IPS-15b (cell line): ENCODE results near the gene ARAP1.

Source experiments
- H3K27me3 ChIP-seq: one replicate; pipeline ENCODE4 v1.6.1; 2013; ENCODE audit warnings: low read length; ENCODE audit not compliant: control insufficient read depth, insufficient read depth
- H3K36me3 ChIP-seq: one replicate; pipeline ENCODE4 v1.6.1; 2013; ENCODE audit warnings: low read length; ENCODE audit not compliant: control insufficient read depth, insufficient read depth
- H3K4me1 ChIP-seq: one replicate; pipeline ENCODE4 v1.6.1; 2013; ENCODE audit warnings: mild to moderate bottlenecking, low read length; ENCODE audit not compliant: control insufficient read depth, insufficient read depth
- H3K4me3 ChIP-seq: one replicate; pipeline ENCODE4 v1.5.1; 2013; ENCODE audit warnings: low read depth, low read length
- H3K9ac ChIP-seq: one replicate; pipeline ENCODE4 v1.6.1; 2013; ENCODE audit warnings: low read depth, mild to moderate bottlenecking, low read length
- H3K9me3 ChIP-seq: one replicate; pipeline ENCODE4 v1.6.1; 2013; ENCODE audit warnings: mild to moderate bottlenecking, low read length; ENCODE audit not compliant: control insufficient read depth, insufficient read depth

Gene ARAP1

GRCh38 chr11:72702577-72703241 is 49.5 kb downstream of the ARAP1 start:
- Histone ChIP-seq H3K27me3 (no peaks in the 10 kb centered on the region), H3K4me1 (peaks cover 20% of the 10 kb centered on the region), H3K9me3 (no peaks in the 10 kb centered on the region), H3K4me3 (no peak overlapping the region), H3K36me3 (peaks cover 22% of the 10 kb centered on the region), H3K9ac (no peak overlapping the region)

DNA sequence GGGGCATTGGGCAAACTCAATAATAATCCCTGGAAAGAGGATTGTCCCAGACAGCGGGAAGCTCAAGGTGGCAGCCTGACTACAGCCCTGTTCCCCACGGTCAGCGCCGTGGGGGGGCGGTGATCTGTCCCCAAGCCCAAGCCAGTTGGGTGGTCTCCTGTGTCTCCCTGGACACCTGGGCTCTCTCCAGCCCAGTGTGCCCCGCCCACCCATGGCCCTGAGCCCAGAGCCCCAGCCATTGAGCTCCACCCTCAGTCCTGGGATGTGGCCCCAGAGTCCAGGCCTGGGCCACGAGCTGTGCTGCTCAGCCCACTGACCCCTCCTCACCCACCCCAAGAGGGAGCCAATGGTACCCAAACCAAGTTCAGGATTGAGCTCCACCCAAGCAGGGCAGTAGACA is 50.1 kb downstream of the ARAP1 start:
- H3K4me3 ChIP-seq, result no peak overlapping the region
- peaks cover 25% of the 10 kb centered on the region for H3K4me1 ChIP-seq
- no peaks in the 10 kb centered on the region for H3K27me3 ChIP-seq
- H3K9ac ChIP-seq, result no peak overlapping the region
- H3K9me3 ChIP-seq, result no peaks in the 10 kb centered on the region
- peaks cover 23% of the 10 kb centered on the region for H3K36me3 ChIP-seq

GRCh38 chr11:72701466-72701865 is 50.7 kb downstream of the ARAP1 start:
- Histone ChIP-seq H3K9ac (no peak overlapping the region), H3K4me3 (no peak overlapping the region), H3K4me1 (peaks cover 22% of the 10 kb centered on the region), H3K36me3 (peaks cover 26% of the 10 kb centered on the region), H3K9me3 (no peaks in the 10 kb centered on the region), H3K27me3 (no peaks in the 10 kb centered on the region)

DNA sequence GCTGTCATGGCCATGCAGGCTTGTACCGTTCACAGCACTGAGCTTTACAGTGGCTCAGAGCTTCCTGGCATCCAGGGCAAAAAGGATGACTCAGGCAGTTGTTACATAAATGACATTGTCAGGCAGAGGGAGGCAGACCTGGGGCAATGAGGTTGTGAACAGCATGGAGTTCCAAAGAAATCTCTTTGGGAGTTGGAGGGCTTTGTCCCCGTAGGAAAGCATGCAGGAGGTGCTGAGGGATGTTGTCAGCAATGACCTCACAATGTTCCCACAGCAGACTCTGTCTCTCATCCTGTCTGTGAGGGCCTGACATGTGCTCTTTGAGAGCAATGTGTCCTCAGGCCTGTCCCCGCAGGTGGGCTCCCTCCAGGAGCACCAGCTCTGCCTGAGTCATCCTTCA is 52.1 kb downstream of the ARAP1 start:
- peaks cover 35% of the 10 kb centered on the region for H3K36me3 ChIP-seq

GRCh38 chr11:72697814-72698213 is 54.4 kb downstream of the ARAP1 start:
- H3K9ac ChIP-seq, result no peak overlapping the region
- peaks cover 50% of the 10 kb centered on the region for H3K36me3 ChIP-seq
- H3K9me3 ChIP-seq, result no peaks in the 10 kb centered on the region

More for the DNA sequence above, 52.1 kb downstream of the ARAP1 start:
- Histone ChIP-seq H3K4me3 (no peak overlapping the region), H3K9ac (no peak overlapping the region), H3K4me1 (peaks cover 15% of the 10 kb centered on the region), H3K9me3 (no peaks in the 10 kb centered on the region), H3K27me3 (no peaks in the 10 kb centered on the region)

DNA sequence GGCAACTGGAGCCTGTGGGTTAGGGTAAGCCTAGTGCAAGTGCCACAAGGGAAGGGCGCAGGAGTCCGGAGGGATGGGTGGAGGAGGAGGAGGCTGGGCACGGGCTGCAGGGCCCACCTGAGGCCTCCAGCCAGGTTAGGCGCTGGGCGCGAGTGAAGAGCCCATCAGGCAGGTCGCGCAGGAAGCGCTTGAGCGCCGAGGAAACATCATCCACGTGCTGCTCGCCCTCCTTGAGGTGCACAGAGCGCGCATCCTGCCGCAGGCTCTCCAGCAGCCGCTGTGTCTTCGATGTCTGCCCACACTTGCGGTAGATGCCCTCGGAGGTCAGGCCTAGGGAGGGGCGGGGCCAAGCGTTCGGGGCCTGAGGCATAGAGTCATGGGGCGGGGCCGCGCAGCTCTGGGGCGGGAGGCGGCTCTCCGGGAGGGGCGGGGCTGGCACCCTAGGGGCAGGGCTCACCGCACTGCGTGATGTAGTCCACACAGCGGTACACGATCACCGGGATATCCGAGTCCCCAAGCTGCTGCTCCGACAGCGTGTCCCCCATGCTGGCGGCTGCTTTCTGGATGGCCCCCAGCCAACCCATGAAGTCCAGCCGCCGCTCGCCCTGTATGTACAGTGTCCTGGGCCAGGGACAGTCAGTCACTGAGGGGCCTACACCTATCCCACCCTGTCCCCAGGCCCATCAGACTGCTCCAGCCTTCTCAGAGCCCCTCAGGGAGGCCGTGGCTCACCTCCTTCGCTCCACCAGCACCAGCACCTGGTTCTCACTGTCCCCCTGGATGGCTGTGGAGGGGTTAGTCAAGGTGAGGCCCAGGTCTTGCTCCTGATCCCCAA is 55.1 kb downstream of the ARAP1 start:
- no peak overlapping the region for H3K4me3 ChIP-seq
- H3K27me3 ChIP-seq, result no peaks in the 10 kb centered on the region
- peaks cover 47% of the 10 kb centered on the region for H3K36me3 ChIP-seq
- H3K9ac ChIP-seq, result no peak overlapping the region
- no peaks in the 10 kb centered on the region for H3K9me3 ChIP-seq
- peaks cover 5% of the 10 kb centered on the region for H3K4me1 ChIP-seq

More at GRCh38 chr11:72697814-72698213, 54.4 kb downstream of the ARAP1 start:
- peaks cover 5% of the 10 kb centered on the region for H3K4me1 ChIP-seq
- no peak overlapping the region for H3K4me3 ChIP-seq
- H3K27me3 ChIP-seq, result no peaks in the 10 kb centered on the region

DNA sequence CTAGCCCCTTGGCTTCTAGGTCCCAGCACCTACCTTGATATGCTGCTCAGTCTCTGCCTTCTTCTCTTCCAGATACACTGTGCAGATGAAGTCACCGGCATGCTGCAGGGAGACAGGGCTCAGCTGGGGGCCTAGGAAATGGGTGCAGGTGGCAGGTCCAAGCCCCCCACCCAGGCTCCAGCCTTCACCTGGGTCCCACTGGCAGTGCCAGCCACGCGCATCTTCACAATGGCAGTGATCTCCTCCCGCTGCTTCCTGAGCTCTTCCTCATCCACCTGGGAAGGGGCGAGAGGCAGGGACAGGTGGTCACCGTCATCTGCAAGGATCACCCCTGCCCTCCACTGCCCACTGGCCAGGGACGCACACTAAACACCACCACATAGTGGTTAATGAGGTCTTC is 56.9 kb downstream of the ARAP1 start:
- H3K9ac ChIP-seq, result no peak overlapping the region
- no peak overlapping the region for H3K4me3 ChIP-seq
- peaks cover 52% of the 10 kb centered on the region for H3K36me3 ChIP-seq
- H3K27me3 ChIP-seq, result no peaks in the 10 kb centered on the region
- peaks cover 5% of the 10 kb centered on the region for H3K4me1 ChIP-seq
- no peaks in the 10 kb centered on the region for H3K9me3 ChIP-seq

DNA sequence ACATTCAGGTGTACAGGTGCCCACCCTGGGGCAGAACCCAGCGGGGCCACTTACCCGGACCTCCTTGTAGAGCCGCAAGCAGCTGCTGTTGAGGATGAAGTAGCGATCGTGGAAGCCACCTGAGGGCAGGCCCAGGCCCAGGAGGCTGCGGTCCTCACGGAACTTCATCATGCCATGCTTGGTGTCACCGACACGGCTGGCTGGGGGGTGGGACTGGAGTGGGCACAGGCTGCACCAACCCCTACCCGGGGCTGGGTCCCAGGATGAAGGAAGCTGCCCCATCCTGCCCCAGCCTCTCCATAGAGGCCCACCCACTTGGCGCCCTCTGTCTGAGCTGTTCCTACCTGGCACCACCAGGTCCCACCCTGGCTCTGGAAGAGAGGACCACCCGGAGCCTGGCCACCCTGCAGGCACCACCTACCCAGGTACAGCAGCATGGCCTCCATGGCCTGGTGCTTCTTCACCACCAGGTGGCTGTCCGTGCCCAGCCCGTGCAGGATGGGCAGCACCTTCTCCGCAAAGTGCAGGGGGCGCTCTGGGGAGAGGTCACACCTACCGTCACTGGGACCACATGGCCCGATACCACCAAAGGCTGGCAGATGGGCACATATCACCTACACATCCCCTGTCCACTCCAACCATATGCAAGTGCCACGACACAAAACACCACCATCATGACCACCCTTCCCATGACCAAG is 58.8 kb downstream of the ARAP1 start:
- Histone ChIP-seq H3K27me3 (no peaks in the 10 kb centered on the region), H3K9ac (no peak overlapping the region), H3K4me1 (peaks cover 5% of the 10 kb centered on the region), H3K36me3 (peaks cover 53% of the 10 kb centered on the region), H3K4me3 (no peak overlapping the region), H3K9me3 (no peaks in the 10 kb centered on the region)

- peaks cover 5% of the 10 kb centered on the region for H3K4me1 ChIP-seq
- no peaks in the 10 kb centered on the region for H3K9me3 ChIP-seq
- no peaks in the 10 kb centered on the region for H3K27me3 ChIP-seq
- no peak overlapping the region for H3K9ac ChIP-seq
- H3K36me3 ChIP-seq, result peaks cover 57% of the 10 kb centered on the region
- no peak overlapping the region for H3K4me3 ChIP-seq
Measured at GRCh38 chr11:72692498-72693237, 59.5 kb downstream of the ARAP1 start.

- peaks cover 53% of the 10 kb centered on the region for H3K36me3 ChIP-seq
- no peak overlapping the region for H3K9ac ChIP-seq
Measured at GRCh38 chr11:72690166-72690565, 62.0 kb downstream of the ARAP1 start.

GRCh38 chr11:72688929-72689328 is 63.3 kb downstream of the ARAP1 start:
- no peaks in the 10 kb centered on the region for H3K27me3 ChIP-seq
- H3K9me3 ChIP-seq, result no peaks in the 10 kb centered on the region
- H3K36me3 ChIP-seq, result peaks cover 47% of the 10 kb centered on the region
- H3K4me3 ChIP-seq, result no peak overlapping the region
- no peaks in the 10 kb centered on the region for H3K4me1 ChIP-seq
- H3K9ac ChIP-seq, result no peak overlapping the region

More at GRCh38 chr11:72690166-72690565, 62.0 kb downstream of the ARAP1 start:
- H3K9me3 ChIP-seq, result no peaks in the 10 kb centered on the region
- no peaks in the 10 kb centered on the region for H3K27me3 ChIP-seq
- H3K4me1 ChIP-seq, result no peaks in the 10 kb centered on the region
- no peak overlapping the region for H3K4me3 ChIP-seq
